Caco-2 (cell line): Measurements from ENCODE around the gene FBXO10. TPM values are rescaled to one million over a fixed set of nuclear protein-coding genes. Genes with fewer than 3 reads are reported as not detected.

Experiments used
- BruUV-seq: library from RNA; stranded (reverse); fragments of 400-500 nt; replicated peaks from 2 replicates; lab custom pipeline; 2021; lab: Mats Ljungman, UMichigan
- CTCF ChIA-PET: fragments of 300-600 bp; sonication (Branson Sonifier 250); formaldehyde crosslinking; loops from one replicate; lab custom pipeline; 2022; ENCODE audit warnings: antibody characterized with exemption; lab: Charles Lee
- POLR2A ChIA-PET: fragments of 300-600 bp; sonication (Branson Sonifier 250); formaldehyde crosslinking; loops from one replicate; lab custom pipeline; 2022; ENCODE audit warnings: antibody characterized with exemption; lab: Charles Lee
- DNase-seq, 2 experiments: peaks; one replicate each; pipeline versions ENCODE4 v3.0.0 to v3.0.0-alpha.2; 2020 to 2022
- H3K27me3 ChIP-seq: replicated peaks from 2 replicates; pipeline ENCODE4 v1.6.0; 2011; ENCODE audit warnings: low read length; ENCODE audit not compliant: control insufficient read depth, insufficient read depth
- H3K36me3 ChIP-seq: 2 replicates; pipeline ENCODE4 v1.5.1; 2011; ENCODE audit warnings: low read length; ENCODE audit not compliant: control insufficient read depth, insufficient read depth
- H3K4me1 ChIP-seq: fragments of 250-450 bp; sonication (Bioruptor Pico); 2 replicates; pipeline ENCODE4 v1.5.1; 2020; ENCODE audit warnings: mild to moderate bottlenecking
- H3K4me3 ChIP-seq: 2 replicates; pipeline ENCODE4 v1.5.1; 2011; ENCODE audit warnings: low read depth, mild to moderate bottlenecking, control low read depth, low read length
- H3K9me3 ChIP-seq: fragments of 250-450 bp; sonication (Bioruptor Pico); 2 replicates; pipeline ENCODE4 v1.5.1; 2020; ENCODE audit warnings: mild to moderate bottlenecking, moderate library complexity
- H3K27ac Mint-ChIP-seq: one replicate; pipeline ENCODE4 v1.8.0; 2022; ENCODE audit warnings: mixed read lengths; ENCODE audit not compliant: unreplicated experiment
- H3K27me3 Mint-ChIP-seq: one replicate; pipeline ENCODE4 v1.8.0; 2022; ENCODE audit warnings: mixed read lengths; ENCODE audit not compliant: insufficient read depth, unreplicated experiment
- H3K36me3 Mint-ChIP-seq: one replicate; pipeline ENCODE4 v1.8.0; 2022; ENCODE audit warnings: mild to moderate bottlenecking, mixed read lengths; ENCODE audit not compliant: insufficient read depth, unreplicated experiment
- H3K4me1 Mint-ChIP-seq: one replicate; pipeline ENCODE4 v1.8.0; 2022; ENCODE audit warnings: low read depth, mixed read lengths; ENCODE audit not compliant: unreplicated experiment
- H3K4me3 Mint-ChIP-seq: one replicate; pipeline ENCODE4 v1.8.0; 2022; ENCODE audit warnings: mild to moderate bottlenecking, moderate library complexity, mixed read lengths; ENCODE audit not compliant: unreplicated experiment
- H3K9me3 Mint-ChIP-seq: one replicate; pipeline ENCODE4 v1.8.0; 2022; ENCODE audit warnings: mixed read lengths; ENCODE audit not compliant: unreplicated experiment
- CTCF ChIP-seq, 2 experiments: fragments of 200-600 bp in 1 of 2; IDR thresholded peaks; 1 replicate in 1 of 2; 2 replicates in 1 of 2; pipeline versions ENCODE4 v1.5.1 to v1.8.0; 2011 to 2022; ENCODE audit warnings: antibody characterized with exemption in 1 of 2, control low read depth in 1 of 2, inconsistent platforms in 1 of 2, low read depth in 1 of 2, low read length in 1 of 2, mild to moderate bottlenecking in 1 of 2, moderate library complexity in 1 of 2; ENCODE audit not compliant: insufficient read depth in 1 of 2, severe bottlenecking in 1 of 2, unreplicated experiment in 1 of 2
- intact Hi-C: fragments of 100-400 bp; cut with micrococcal nuclease; formaldehyde crosslinking; loops from one replicate; pipeline ENCODE4 v1.10.0; 2022; ENCODE audit not compliant: unreplicated experiment
- total RNA-seq: library from RNA; stranded (reverse); gene quantifications from 2 replicates; pipeline ENCODE4 v1.2.3, GENCODE V29; 2022

The FBXO10 gene
- total RNA-seq, 1 experiment from 2014 or later: 6.9 TPM

GRCh38 chr9:37551468-37551867 lies 24.7 kb downstream of the FBXO10 start:
- H3K4me1 ChIP-seq: no peaks in the 10 kb centered on the region
- POLR2A ChIA-PET: no interaction called here
- Mint-ChIP-seq H3K9me3 (no peaks in the 10 kb centered on the region), H3K27ac (no peak overlapping the region), H3K36me3 (no peaks in the 10 kb centered on the region), H3K27me3 (no peaks in the 10 kb centered on the region), H3K4me1 (no peaks in the 10 kb centered on the region), H3K4me3 (no peak overlapping the region)
- no TSS peak for BruUV-seq
- DNase-seq: no peak
- H3K36me3 ChIP-seq: no peaks in the 10 kb centered on the region
- no peak overlapping the region for H3K4me3 ChIP-seq
- CTCF ChIA-PET: no interaction called here
- H3K9me3 ChIP-seq: no peaks in the 10 kb centered on the region
- no peaks in the 10 kb centered on the region for H3K27me3 ChIP-seq
- no peak for TF ChIP-seq CTCF (IDR thresholded peaks at IDR 0.05; ENCODE audit: insufficient read depth in 1 of 2, low read depth in 1 of 2, low read length in 1 of 2, severe bottlenecking in 1 of 2, unreplicated experiment in 1 of 2)
- intact Hi-C loops: no loop called here

- Mint-ChIP-seq H3K27me3 (no peaks in the 10 kb centered on the region), H3K4me3 (no peak overlapping the region), H3K27ac (no peak overlapping the region), H3K36me3 (no peaks in the 10 kb centered on the region), H3K4me1 (no peaks in the 10 kb centered on the region), H3K9me3 (no peaks in the 10 kb centered on the region)
- Histone ChIP-seq H3K4me3 (no peak overlapping the region), H3K4me1 (no peaks in the 10 kb centered on the region), H3K36me3 (no peaks in the 10 kb centered on the region), H3K27me3 (no peaks in the 10 kb centered on the region), H3K9me3 (no peaks in the 10 kb centered on the region)
- no TSS peak for BruUV-seq
- ChIA-PET POLR2A (no interaction called here), CTCF (no interaction called here)
- no peak for TF ChIP-seq CTCF (IDR thresholded peaks at IDR 0.05; ENCODE audit: insufficient read depth in 1 of 2, low read depth in 1 of 2, low read length in 1 of 2, severe bottlenecking in 1 of 2, unreplicated experiment in 1 of 2)
- intact Hi-C loops: no loop called here
- no peak for DNase-seq
Observed at GRCh38 chr9:37550781-37551180, 25.4 kb downstream of the FBXO10 start.

GRCh38 chr9:37549527-37549926 lies 26.7 kb downstream of the FBXO10 start:
- Histone ChIP-seq H3K4me1 (no peaks in the 10 kb centered on the region), H3K4me3 (no peak overlapping the region), H3K36me3 (no peaks in the 10 kb centered on the region), H3K27me3 (no peaks in the 10 kb centered on the region), H3K9me3 (no peaks in the 10 kb centered on the region)
- H3K36me3 Mint-ChIP-seq: no peaks in the 10 kb centered on the region
- H3K27ac Mint-ChIP-seq: no peak overlapping the region
- H3K4me3 Mint-ChIP-seq: no peak overlapping the region
- ChIA-PET POLR2A (no interaction called here), CTCF (no interaction called here)
- intact Hi-C loops: no loop called here
- H3K27me3 Mint-ChIP-seq: no peaks in the 10 kb centered on the region
- H3K4me1 Mint-ChIP-seq: no peaks in the 10 kb centered on the region
- no peak for TF ChIP-seq CTCF (IDR thresholded peaks at IDR 0.05; ENCODE audit: insufficient read depth in 1 of 2, low read depth in 1 of 2, low read length in 1 of 2, severe bottlenecking in 1 of 2, unreplicated experiment in 1 of 2)
- DNase-seq: no peak
- no peaks in the 10 kb centered on the region for H3K9me3 Mint-ChIP-seq
- no TSS peak for BruUV-seq
